Measurements from ENCODE around the gene CEP85. TPM values are rescaled to one million over a fixed set of nuclear protein-coding genes. Genes with fewer than 3 reads are reported as not detected.
A peak's percentile ranks its signal among the peaks of the same experiment; 100 is the strongest.

The CEP85 gene, protein sequence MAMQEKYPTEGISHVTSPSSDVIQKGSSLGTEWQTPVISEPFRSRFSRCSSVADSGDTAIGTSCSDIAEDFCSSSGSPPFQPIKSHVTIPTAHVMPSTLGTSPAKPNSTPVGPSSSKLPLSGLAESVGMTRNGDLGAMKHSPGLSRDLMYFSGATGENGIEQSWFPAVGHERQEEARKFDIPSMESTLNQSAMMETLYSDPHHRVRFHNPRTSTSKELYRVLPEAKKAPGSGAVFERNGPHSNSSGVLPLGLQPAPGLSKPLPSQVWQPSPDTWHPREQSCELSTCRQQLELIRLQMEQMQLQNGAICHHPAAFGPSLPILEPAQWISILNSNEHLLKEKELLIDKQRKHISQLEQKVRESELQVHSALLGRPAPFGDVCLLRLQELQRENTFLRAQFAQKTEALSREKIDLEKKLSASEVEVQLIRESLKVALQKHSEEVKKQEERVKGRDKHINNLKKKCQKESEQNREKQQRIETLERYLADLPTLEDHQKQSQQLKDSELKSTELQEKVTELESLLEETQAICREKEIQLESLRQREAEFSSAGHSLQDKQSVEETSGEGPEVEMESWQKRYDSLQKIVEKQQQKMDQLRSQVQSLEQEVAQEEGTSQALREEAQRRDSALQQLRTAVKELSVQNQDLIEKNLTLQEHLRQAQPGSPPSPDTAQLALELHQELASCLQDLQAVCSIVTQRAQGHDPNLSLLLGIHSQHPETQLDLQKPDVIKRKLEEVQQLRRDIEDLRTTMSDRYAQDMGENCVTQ
- total RNA-seq: 10.2 TPM
- long read RNA-seq, transcript CEP85-201 (14 exons, 3,935 nt): major isoform, 6 of 20 reads
- long read RNA-seq, transcript CEP85-202 (14 exons, 3,922 nt): major isoform, 6 of 20 reads
- long read RNA-seq, partial matches to known transcripts: 4 of 20 reads
- long read RNA-seq, other reads (novel, unspliced or antisense): 4 of 20 reads

DNA sequence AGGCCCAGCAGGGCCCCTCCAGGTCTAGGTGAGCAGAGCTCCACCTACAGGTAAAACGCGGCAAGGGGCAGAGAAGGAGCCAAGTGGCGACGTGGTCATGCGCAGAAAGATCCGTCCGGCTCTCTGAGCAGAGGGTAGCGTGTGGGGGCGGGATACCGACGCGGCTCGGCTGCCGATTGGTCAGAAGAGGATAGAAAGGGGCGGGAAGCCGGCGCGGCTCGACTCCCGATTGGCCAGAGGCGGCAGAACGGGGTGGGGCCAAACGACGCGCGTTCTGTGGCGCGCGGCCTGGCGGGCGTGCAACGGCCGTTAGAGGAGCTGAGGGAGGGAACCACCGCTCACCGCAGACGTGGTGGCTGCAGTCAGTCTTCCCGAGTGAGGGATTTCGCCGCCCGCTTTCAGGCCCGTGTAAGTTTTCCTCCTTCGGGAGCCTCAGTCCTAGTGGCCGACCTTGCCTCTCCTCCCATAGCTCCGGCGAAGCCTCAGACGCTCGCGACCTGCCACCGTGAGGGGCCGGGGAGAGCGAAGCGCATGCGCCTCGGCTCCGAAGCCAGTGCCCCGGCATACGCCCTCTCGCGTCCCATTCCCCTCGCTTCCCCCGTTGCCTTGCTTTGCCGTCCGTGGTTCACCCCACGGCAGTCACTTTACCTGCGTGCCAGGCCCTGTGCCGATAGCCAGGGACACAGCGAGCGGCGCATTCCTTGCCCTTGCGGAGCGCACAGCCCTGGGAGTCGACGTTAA lies at the start of gene CEP85:
CEP85 (plus strand) TSS at position 298 of the 741 bp plus-strand sequence. CDS start 5,584 bp downstream, outside the sequence.
- ATAC-seq: peak; percentile 99 to 100
- intact Hi-C loops (cut with DNase I): no loop called here
- Histone ChIP-seq H3K4me1 (peaks cover 13% of the 10 kb centered on the region), H3K27ac (peak within 1 kb of the TSS; percentile 84), H3K36me3 (no peaks in the 10 kb centered on the region), H3K27me3 (ENCODE audit: low read depth) (no peaks in the 10 kb centered on the region), H3K9me3 (no peaks in the 10 kb centered on the region), H3K4me3 (peak within 1 kb of the TSS; percentile 73)
- TF ChIP-seq, protein P1, sequence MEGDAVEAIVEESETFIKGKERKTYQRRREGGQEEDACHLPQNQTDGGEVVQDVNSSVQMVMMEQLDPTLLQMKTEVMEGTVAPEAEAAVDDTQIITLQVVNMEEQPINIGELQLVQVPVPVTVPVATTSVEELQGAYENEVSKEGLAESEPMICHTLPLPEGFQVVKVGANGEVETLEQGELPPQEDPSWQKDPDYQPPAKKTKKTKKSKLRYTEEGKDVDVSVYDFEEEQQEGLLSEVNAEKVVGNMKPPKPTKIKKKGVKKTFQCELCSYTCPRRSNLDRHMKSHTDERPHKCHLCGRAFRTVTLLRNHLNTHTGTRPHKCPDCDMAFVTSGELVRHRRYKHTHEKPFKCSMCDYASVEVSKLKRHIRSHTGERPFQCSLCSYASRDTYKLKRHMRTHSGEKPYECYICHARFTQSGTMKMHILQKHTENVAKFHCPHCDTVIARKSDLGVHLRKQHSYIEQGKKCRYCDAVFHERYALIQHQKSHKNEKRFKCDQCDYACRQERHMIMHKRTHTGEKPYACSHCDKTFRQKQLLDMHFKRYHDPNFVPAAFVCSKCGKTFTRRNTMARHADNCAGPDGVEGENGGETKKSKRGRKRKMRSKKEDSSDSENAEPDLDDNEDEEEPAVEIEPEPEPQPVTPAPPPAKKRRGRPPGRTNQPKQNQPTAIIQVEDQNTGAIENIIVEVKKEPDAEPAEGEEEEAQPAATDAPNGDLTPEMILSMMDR (IDR thresholded peaks at IDR 0.05): peak; percentile 78
- peak; percentile 98 for DNase-seq

DNA sequence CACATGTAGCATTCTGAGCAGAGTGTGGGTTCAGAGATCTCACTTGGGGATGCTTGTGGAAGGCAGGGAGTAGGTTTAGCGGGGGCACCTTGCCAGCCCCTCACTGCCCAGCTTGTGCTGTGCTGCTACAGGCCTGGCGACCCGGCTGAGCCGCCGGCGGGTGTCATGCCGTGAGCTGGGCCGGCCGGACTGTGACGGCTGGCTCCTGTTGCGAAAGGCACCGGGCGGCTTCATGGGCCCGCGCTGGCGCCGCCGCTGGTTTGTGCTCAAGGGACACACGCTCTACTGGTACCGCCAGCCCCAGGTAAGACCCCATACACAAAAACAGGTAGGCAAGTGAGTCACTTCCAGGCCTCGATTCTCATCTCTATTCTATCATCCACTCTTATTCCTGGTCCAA lies 49.1 kb upstream of the CEP85 start:
- no peak overlapping the region for H3K27ac ChIP-seq
- intact Hi-C loops (cut with DNase I): no loop called here
- peaks cover 9% of the 10 kb centered on the region for H3K36me3 ChIP-seq
- no peaks in the 10 kb centered on the region for H3K27me3 ChIP-seq (ENCODE audit: low read depth)
- no peaks in the 10 kb centered on the region for H3K9me3 ChIP-seq
- TF ChIP-seq, protein P1 (IDR thresholded peaks at IDR 0.05): no peak
- no peak for DNase-seq
- H3K4me1 ChIP-seq: no peaks in the 10 kb centered on the region
- ATAC-seq: no peak
- no peak overlapping the region for H3K4me3 ChIP-seq

DNA sequence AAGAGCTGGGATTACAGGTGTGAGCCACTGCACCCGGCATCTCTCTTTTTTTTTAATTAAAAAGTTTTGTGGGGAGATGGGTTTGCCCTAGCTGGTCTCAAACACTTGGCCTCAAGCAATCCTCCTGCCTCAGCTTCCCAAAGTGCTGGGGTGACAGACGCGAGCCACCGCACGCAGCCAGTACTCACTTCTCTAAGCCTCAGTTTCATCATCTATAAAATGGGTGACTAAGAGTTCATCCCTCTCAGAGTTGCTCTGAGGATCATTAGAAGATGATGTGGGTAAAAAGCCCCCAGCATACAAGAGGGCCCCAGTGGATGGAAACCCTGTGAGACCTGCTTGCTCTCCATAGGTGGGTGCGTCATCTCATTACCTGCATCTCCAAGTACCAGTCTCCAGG lies 46.1 kb upstream of the CEP85 start:
- Histone ChIP-seq H3K27ac (no peak overlapping the region), H3K36me3 (no peaks in the 10 kb centered on the region), H3K9me3 (no peaks in the 10 kb centered on the region), H3K4me1 (no peaks in the 10 kb centered on the region), H3K4me3 (no peak overlapping the region), H3K27me3 (ENCODE audit: low read depth) (no peaks in the 10 kb centered on the region)
- DNase-seq (no peak), ATAC-seq (no peak)
- TF ChIP-seq, protein P1 (IDR thresholded peaks at IDR 0.05): no peak
- intact Hi-C loops (cut with DNase I): no loop called here

DNA sequence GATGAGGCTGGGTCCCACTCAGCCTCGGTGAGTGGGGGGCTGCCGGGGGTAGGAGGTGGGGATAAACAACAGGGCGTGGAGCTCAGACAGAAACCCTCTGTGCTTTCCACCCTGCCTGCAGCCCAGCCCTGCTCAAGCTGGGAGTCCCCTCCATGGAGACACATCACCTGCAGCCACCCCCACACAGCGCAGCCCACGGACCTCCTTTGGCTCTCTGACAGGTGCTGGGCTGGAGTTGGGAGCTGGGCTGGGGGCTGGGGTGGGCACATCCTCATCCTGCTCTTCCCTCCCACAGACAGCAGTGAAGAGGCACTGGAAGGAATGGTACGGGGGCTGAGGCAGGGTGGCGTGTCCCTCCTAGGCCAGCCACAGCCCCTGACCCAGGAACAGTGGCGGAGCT lies 45.5 kb upstream of the CEP85 start:
- no peak overlapping the region for H3K4me3 ChIP-seq
- no peak for ATAC-seq
- no peak overlapping the region for H3K27ac ChIP-seq
- intact Hi-C loops (cut with DNase I): no loop called here
- no peaks in the 10 kb centered on the region for H3K27me3 ChIP-seq (ENCODE audit: low read depth)
- no peak for DNase-seq
- H3K36me3 ChIP-seq: no peaks in the 10 kb centered on the region
- TF ChIP-seq, protein P1 (IDR thresholded peaks at IDR 0.05): no peak
- H3K4me1 ChIP-seq: no peaks in the 10 kb centered on the region
- H3K9me3 ChIP-seq: no peaks in the 10 kb centered on the region

DNA sequence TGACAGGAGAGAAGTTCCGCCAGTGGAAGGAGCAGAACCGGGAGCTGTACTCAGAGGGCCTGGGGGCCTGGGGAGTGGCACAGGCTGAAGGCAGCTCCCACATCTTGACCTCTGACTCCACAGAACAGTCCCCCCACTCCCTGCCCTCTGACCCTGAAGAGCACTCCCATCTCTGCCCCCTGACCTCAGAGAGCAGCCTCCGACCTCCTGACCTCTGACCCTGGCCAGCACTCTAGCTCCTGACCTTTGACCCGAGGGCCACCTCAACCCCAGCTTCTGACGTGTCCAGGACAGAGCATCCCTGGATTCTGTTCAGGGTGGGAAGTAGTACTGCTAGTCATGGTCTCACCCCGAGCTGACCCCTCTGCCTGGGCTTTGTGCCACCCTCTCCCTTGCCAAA lies 44.7 kb upstream of the CEP85 start:
- Histone ChIP-seq H3K9me3 (no peaks in the 10 kb centered on the region), H3K4me3 (no peak overlapping the region), H3K27me3 (ENCODE audit: low read depth) (no peaks in the 10 kb centered on the region), H3K36me3 (no peaks in the 10 kb centered on the region), H3K27ac (no peak overlapping the region), H3K4me1 (no peaks in the 10 kb centered on the region)
- DNase-seq (no peak), ATAC-seq (no peak)
- TF ChIP-seq, protein P1 (IDR thresholded peaks at IDR 0.05): no peak
- intact Hi-C loops (cut with DNase I): no loop called here

All from lower lobe of right lung (tissue), 2 donors.